ENCODE results near the gene TXNDC15.

GRCh38 chr5:134944630-134945029, 70.5 kb downstream of the TXNDC15 start:
- no peak for TF ChIP-seq CTCF (IDR thresholded peaks at IDR 0.05; ENCODE audit: low read depth, low read length, poor library complexity, severe bottlenecking)
- no peak for TF ChIP-seq EZH2phosphoT487 (IDR thresholded peaks at IDR 0.05; ENCODE audit: borderline replicate concordance, low read length)
